Activated CD8-positive, alpha-beta T cell treated with anti-CD3 and anti-CD28 coated beads, Interleukin-2, amount 10 ng/mL, durations not matched to agents 7 days and 5 days (primary cell): Measurements from ENCODE around the gene MCAM. TPM values are rescaled to one million over a fixed set of nuclear protein-coding genes. Genes with fewer than 3 reads are reported as not detected.
A peak's percentile ranks its signal among the peaks of the same experiment; 100 is the strongest.

Source experiments
- ATAC-seq: fragments of 150-1000 bp; cut with Tn5 transposase; one replicate; pipeline ENCODE4 v1.10.0; 2021; ENCODE audit warnings: moderate library complexity
- CTCF ChIA-PET: fragments of 350-600 bp; sonication (Branson Sonifier 250); formaldehyde crosslinking; loops from one replicate; lab custom pipeline; 2021; ENCODE audit warnings: antibody characterized with exemption; lab: Charles Lee
- POLR2A ChIA-PET: fragments of 350-600 bp; sonication (Branson Sonifier 250); formaldehyde crosslinking; loops from one replicate; lab custom pipeline; 2021; ENCODE audit warnings: antibody characterized with exemption; lab: Charles Lee
- DNase-seq: peaks from one replicate; pipeline ENCODE4 v3.0.0-alpha.2; 2020
- H3K27ac Mint-ChIP-seq: one replicate; pipeline ENCODE4 v1.8.0; 2021; ENCODE audit warnings: mild to moderate bottlenecking, mixed read lengths
- H3K27me3 Mint-ChIP-seq: one replicate; pipeline ENCODE4 v1.8.0; 2021; ENCODE audit warnings: low read depth, mixed read lengths
- H3K36me3 Mint-ChIP-seq: one replicate; pipeline ENCODE4 v1.8.0; 2021; ENCODE audit warnings: low read depth, mixed read lengths
- H3K4me1 Mint-ChIP-seq: one replicate; pipeline ENCODE4 v1.8.0; 2021; ENCODE audit warnings: low read depth, mixed read lengths
- H3K4me3 Mint-ChIP-seq: one replicate; pipeline ENCODE4 v1.8.0; 2021; ENCODE audit warnings: mild to moderate bottlenecking, mixed read lengths
- H3K9me3 Mint-ChIP-seq: one replicate; pipeline ENCODE4 v1.8.0; 2022; ENCODE audit warnings: mixed read lengths; ENCODE audit not compliant: insufficient read depth
- total RNA-seq, 2 experiments: library from RNA; stranded (reverse); gene quantifications; one replicate each; pipeline ENCODE4 v1.2.3, GENCODE V29; 2021

Gene MCAM, protein sequence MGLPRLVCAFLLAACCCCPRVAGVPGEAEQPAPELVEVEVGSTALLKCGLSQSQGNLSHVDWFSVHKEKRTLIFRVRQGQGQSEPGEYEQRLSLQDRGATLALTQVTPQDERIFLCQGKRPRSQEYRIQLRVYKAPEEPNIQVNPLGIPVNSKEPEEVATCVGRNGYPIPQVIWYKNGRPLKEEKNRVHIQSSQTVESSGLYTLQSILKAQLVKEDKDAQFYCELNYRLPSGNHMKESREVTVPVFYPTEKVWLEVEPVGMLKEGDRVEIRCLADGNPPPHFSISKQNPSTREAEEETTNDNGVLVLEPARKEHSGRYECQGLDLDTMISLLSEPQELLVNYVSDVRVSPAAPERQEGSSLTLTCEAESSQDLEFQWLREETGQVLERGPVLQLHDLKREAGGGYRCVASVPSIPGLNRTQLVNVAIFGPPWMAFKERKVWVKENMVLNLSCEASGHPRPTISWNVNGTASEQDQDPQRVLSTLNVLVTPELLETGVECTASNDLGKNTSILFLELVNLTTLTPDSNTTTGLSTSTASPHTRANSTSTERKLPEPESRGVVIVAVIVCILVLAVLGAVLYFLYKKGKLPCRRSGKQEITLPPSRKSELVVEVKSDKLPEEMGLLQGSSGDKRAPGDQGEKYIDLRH
- 1 to 10 TPM; 2.9 to 4.4 TPM for total RNA-seq

DNA sequence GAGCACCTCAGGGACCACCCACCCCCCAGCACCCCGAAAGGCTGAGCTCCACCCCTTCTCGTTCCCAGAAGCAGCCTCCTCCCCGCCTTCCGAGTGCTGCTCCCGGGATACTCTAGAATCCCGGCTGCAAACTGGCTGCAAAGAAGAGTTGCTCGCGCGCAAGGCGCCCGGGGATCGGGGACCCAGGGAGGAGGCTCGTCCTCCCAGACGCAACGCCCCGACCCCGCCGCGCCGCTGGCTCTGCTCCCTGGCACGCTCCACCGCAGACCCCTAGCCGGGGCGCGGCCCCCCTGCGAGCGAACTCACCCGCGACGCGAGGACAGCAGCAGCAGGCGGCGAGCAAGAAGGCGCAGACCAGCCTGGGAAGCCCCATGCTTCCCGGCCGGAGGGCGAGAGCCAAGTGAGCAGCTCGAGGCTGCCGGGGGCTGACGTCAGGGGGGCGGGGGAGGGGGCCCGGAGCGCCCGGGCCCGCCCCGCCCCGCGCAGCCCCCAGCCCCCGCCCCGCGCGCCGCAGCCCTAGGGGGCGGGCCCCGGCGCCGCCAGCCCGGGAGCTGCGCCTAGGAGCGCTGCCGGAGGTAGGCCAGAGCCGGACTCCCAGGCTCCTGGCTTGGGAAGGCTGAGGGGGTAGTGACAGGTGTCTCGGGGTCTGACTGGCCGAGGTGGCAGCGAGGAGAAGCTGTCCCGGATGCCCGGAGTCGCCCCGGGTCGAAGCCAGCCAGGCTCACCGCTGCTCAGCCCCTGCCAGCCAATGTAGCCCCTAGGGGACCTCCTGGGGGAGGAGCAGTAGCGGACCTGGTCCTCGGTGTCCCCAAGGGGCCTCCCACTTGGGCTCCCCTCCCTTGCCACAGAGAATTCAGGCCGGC, at the start of gene MCAM:
Gene MCAM, minus strand, starts transcription at position 402 of the 863 bp plus-strand sequence. Its CDS starts 29 bp downstream, at position 373.
- no peak for DNase-seq
- H3K9me3 Mint-ChIP-seq: no peaks in the 10 kb centered on the region
- ChIA-PET CTCF (interaction anchor here (1.0 to 1.6 kb wide), 3 partner anchors 10 to 111 kb away, joined by 3 to 6 read pairs (median 3); partner anchors contain the start of gene CBL), POLR2A (no interaction called here)
- H3K27me3 Mint-ChIP-seq: peaks cover 19% of the 10 kb centered on the region
- H3K36me3 Mint-ChIP-seq: no peaks in the 10 kb centered on the region
- H3K27ac Mint-ChIP-seq: no peak within 1 kb of the TSS
- ATAC-seq: no peak
- peak within 1 kb of the TSS; percentile 50 for H3K4me3 Mint-ChIP-seq
- H3K4me1 Mint-ChIP-seq: peaks cover 42% of the 10 kb centered on the region

DNA sequence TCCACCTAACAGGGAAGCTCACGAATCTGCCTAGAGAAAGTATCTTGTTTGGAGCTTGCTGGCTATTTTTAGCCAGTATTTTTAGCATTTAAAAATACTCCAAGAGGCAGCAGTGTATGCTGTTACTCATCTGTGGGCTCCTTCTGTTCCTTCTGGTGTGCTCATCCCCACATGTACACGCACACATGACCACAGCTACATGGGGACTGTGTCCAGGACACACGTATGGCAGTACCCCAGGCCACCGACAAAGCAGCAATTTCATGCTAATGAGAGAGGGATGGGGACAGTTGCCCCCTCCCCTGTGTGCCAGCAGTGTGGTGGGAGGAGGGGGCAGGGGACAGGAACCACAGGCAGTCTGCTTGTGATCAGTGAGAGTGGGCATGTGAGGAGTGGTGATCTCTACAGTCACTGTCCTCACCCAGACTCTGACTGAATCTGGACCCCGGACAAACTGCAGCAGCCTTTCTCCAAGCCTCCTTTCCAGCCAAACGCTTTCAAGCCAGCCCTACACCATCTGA, 48.2 kb upstream of the MCAM start:
- Mint-ChIP-seq H3K4me1 (peaks cover 3% of the 10 kb centered on the region), H3K9me3 (no peaks in the 10 kb centered on the region), H3K36me3 (no peaks in the 10 kb centered on the region), H3K27me3 (peaks cover 43% of the 10 kb centered on the region), H3K4me3 (no peak overlapping the region), H3K27ac (no peak overlapping the region)
- DNase-seq: no peak
- ChIA-PET CTCF (interaction anchor here (1.1 to 2.2 kb wide), 3 partner anchors 9 to 18 kb away, joined by 4 to 12 read pairs (median 5); no protein-coding TSS in a partner anchor), POLR2A (interaction anchor here (0.7 kb wide), 1 partner anchor 16 kb away, joined by 3 read pairs; the partner anchor contains the start of gene USP2)
- ATAC-seq: no peak

DNA sequence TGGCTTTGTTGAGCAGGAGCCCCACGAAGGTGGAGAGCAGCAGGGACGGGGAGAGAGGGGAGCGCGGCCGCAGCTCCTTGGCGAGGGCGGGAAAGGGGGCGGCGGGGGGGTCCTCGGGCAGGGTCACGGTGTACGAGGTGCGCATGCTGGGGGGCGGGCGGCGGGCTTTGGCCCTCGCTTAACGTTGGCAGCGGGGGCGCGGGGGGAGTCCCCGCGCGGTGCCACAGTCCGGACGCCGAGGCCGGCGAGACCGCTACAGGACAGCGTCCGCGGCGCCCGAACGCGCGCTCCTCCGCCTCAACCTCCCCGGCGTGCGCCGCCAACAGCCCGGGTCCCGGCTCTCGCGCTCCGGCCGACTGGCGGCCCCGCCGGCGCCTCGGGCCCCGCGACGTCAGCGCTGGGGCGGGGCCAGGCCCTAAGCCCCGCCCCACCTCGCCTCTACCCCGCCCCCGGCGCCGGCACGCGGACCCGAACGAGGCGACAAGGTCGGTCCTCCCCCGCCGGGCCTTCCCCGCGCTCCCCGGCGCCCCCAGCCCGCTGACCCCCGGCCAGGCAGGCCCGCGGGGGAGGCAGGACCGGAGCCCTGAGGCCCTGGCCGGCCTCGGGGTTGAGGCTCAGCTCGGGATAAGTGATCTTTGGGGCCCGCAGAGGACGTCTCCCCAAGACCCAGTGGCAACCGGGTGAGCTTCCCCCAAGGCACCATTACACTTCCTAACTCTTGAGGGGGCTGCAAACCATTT, 47.1 kb upstream of the MCAM start:
- peak overlapping the region; percentile 52 for H3K4me3 Mint-ChIP-seq
- peaks cover 9% of the 10 kb centered on the region for H3K4me1 Mint-ChIP-seq
- ChIA-PET POLR2A (interaction anchor here (0.7 kb wide), 1 partner anchor 18 kb away, joined by 3 read pairs; the partner anchor contains the start of gene USP2), CTCF (interaction anchor here (0.7 to 2.2 kb wide), 5 partner anchors 8 to 19 kb away, joined by 3 to 12 read pairs (median 4); no protein-coding TSS in a partner anchor)
- no peaks in the 10 kb centered on the region for H3K9me3 Mint-ChIP-seq
- DNase-seq (peak; percentile 51), ATAC-seq (peak; percentile 91)
- no peaks in the 10 kb centered on the region for H3K36me3 Mint-ChIP-seq
- peaks cover 41% of the 10 kb centered on the region for H3K27me3 Mint-ChIP-seq
- no peak overlapping the region for H3K27ac Mint-ChIP-seq

DNA sequence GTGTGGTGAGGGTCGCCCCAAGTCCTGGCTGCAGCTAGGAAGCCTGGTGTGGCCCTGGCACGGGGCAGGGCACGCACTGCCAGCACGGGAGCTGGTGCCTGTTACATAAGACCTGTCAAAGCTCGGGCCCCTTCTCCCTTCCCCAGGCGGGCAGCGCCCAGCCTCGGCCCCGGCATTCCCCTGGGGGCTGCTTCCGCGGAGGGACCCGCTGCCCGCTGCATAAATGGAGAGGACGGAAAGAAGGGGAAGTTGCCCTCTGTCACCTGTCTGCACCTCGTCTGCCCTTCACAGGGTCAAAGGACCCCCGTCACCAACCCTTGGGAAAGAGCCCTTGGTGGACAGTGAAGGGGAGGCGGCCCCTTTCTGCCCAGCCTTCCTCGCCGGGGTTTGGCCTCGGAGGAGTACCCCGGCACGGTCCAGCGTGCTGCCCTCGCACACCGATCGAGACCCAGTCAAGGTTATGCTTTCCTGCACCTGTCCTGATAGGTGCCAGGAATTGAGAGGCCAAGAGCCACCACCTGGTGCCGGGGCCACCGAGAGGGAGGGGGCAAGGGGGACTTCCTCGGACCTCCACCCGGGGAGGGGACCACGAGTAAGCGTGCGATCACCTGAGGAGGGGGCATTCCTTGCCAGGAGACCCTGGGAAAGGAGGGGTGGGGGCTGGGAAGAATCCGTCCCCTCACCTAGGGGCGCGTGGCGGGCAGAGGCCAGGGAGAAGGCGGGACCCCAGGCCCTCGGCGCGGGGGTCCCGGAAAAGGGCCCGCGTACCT, 46.3 kb upstream of the MCAM start:
- no peak for ATAC-seq
- no peaks in the 10 kb centered on the region for H3K9me3 Mint-ChIP-seq
- no peak for DNase-seq
- POLR2A ChIA-PET: no interaction called here
- peaks cover 41% of the 10 kb centered on the region for H3K27me3 Mint-ChIP-seq
- CTCF ChIA-PET: interaction anchor here (2.2 kb wide), 1 partner anchor 7 kb away, joined by 12 read pairs; no protein-coding TSS in a partner anchor
- no peak overlapping the region for H3K4me3 Mint-ChIP-seq
- H3K4me1 Mint-ChIP-seq: peaks cover 9% of the 10 kb centered on the region
- no peak overlapping the region for H3K27ac Mint-ChIP-seq
- no peaks in the 10 kb centered on the region for H3K36me3 Mint-ChIP-seq

DNA sequence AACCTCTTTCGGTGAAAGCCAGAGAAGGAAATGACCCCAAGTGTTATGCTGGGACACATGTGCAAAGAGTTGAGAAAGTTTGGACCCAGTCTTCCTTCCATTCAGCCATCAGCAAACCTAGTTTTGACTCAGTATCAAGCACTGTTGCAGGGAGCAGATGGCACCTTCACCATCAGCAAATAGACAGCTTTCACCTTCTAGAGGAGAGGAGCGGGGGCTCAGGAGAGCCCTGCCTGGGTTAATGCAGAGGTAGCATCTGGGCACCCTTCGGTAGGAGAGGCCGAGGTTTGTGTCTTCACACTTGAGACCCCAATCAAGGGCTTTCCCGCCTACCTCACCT, 45.8 kb upstream of the MCAM start:
- DNase-seq (no peak), ATAC-seq (no peak)
- Mint-ChIP-seq H3K27me3 (peaks cover 44% of the 10 kb centered on the region), H3K27ac (no peak overlapping the region), H3K4me3 (no peak overlapping the region), H3K36me3 (no peaks in the 10 kb centered on the region), H3K9me3 (no peaks in the 10 kb centered on the region), H3K4me1 (peaks cover 9% of the 10 kb centered on the region)
- ChIA-PET POLR2A (no interaction called here), CTCF (interaction anchor here (1.9 to 2.2 kb wide), 2 partner anchors 11 to 23 kb away, joined by 9 to 10 read pairs; no protein-coding TSS in a partner anchor)

DNA sequence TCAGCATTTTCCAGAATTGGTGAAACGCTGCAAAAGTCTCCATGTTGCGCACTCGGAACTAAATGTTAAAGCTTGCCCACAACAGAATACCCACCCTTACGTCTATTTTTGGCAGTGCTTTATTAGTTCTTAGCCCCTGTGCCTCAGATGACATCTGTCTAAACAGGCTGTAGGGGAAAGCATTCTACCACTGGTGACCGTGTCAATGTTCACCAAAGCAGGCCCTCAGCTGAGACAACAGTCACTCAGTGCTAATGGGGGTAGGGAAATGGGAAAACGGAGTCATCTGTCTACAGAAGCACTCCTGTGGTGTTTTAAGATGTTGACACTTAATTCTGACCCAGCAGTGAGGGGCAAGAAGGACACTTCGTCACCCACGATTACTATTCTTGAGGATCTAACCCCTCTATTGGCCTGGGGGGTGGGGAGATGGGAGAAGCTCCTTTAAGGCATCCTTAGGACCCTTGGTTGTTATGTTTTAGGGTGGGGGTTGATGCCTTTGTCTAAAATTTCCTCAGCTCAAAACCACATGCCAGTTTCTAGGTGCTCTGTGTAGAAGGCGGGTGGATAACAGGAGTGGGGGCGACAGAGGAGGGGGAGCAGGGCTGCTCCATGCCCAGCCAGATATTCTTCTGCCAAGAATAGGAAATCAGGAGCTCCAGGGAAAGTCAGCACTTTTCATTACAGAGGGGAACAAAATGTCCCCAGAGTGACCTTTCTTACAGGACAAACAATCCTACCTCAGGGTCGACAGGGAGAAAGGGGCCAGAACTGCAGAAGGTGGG, 45.2 kb upstream of the MCAM start:
- CTCF ChIA-PET: interaction anchor here (0.8 to 2.2 kb wide), 9 partner anchors 12 to 112 kb away, joined by 3 to 10 read pairs (median 4); partner anchors contain the start of gene USP2
- no peak overlapping the region for H3K4me3 Mint-ChIP-seq

DNA sequence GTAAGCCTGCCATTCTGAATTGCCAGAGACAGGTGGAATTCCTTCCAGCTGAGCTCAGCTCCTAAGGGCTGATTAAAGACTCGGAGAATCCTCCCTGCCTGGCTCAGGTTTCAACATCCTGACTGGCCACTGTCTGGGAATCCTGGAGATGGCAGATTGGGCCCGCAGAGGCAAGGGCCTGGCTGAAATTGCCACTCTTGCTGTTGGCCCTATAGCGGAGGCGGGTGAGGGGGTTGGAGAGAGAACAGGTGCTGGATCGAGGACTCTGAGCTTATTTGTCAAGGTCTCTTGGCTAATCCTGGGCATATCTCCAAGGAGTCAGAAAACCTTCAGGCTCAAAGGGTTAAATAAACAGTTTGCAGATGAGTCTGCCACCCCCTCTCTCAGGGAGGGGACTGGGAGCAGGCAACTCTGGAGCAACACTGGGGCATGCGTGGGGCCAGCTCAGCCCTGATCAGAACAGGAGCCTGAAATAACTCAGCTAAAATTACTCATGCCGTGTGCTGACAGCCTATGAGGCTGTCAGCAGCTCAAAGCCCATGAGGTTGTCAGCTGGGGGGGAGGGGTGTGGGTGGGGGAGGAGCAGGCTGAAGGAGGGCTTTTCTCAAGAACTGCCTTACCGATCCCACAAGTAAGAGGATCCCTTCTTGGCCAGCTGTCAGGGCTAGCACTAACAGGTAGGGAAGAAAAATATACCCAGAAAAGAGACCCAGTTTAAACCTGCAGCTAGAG, 44.3 kb upstream of the MCAM start:
- peaks cover 41% of the 10 kb centered on the region for H3K27me3 Mint-ChIP-seq
- no peaks in the 10 kb centered on the region for H3K9me3 Mint-ChIP-seq
- peaks cover 14% of the 10 kb centered on the region for H3K4me1 Mint-ChIP-seq
- no peaks in the 10 kb centered on the region for H3K36me3 Mint-ChIP-seq
- CTCF ChIA-PET: interaction anchor here (0.8 to 2.2 kb wide), 9 partner anchors 12 to 113 kb away, joined by 3 to 10 read pairs (median 4); partner anchors contain the start of gene USP2
- DNase-seq: no peak
- no peak overlapping the region for H3K27ac Mint-ChIP-seq
- no peak overlapping the region for H3K4me3 Mint-ChIP-seq
- POLR2A ChIA-PET: no interaction called here
- ATAC-seq: no peak

More for the DNA sequence above, 45.2 kb upstream of the MCAM start:
- H3K4me1 Mint-ChIP-seq: peaks cover 9% of the 10 kb centered on the region
- H3K27me3 Mint-ChIP-seq: peaks cover 46% of the 10 kb centered on the region
- no peak overlapping the region for H3K27ac Mint-ChIP-seq
- ATAC-seq (no peak), DNase-seq (no peak)
- no peaks in the 10 kb centered on the region for H3K9me3 Mint-ChIP-seq
- H3K36me3 Mint-ChIP-seq: no peaks in the 10 kb centered on the region
- POLR2A ChIA-PET: no interaction called here

DNA sequence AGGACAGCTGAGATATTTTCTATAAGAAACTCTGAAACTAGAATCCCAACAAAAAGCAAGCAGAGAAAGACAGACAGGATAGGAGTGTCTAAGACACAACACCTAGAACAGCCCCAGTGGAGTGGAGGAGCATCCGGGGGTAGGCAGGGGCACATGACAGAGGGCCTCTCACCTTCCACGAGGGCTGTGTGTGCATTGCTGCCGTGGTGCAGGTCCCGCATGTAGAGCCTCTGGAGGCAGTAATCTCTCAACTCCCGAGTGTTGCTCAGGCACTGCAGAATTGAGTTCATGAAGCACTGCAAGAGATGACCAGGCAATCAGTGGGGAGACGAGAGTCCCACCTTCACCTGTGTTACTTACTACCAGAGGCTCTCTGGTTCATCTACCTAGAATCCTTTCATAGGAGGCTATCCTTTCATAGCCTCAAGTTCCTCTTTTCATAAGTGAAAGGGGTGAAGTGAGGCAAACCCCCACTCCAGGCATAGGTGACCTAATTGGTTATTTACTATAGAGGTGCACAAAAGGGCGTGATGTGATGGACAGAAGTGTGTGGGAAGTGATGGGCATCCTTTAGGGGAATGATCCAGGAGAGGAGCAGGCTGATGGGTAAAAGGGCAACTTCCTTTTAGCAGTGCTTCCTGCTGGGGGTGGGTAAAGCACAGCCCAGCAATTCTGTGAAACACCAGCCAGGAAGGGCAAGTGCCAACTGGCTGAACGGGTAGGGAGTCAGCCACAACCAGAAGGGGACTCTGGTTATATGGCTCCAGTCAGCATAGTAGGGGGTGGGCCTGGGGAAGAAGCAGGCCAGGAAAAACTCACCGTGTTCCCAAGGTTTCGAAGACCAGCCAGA, 42.7 kb upstream of the MCAM start:
- H3K36me3 Mint-ChIP-seq: no peaks in the 10 kb centered on the region
- no peak overlapping the region for H3K4me3 Mint-ChIP-seq

More for the DNA sequence above, 42.7 kb upstream of the MCAM start:
- DNase-seq (no peak), ATAC-seq (no peak)
- H3K27me3 Mint-ChIP-seq: peaks cover 40% of the 10 kb centered on the region
- CTCF ChIA-PET: interaction anchor here (2.4 kb wide), 1 partner anchor 9 kb away, joined by 6 read pairs; no protein-coding TSS in a partner anchor
- peaks cover 16% of the 10 kb centered on the region for H3K4me1 Mint-ChIP-seq
- POLR2A ChIA-PET: no interaction called here
- H3K27ac Mint-ChIP-seq: no peak overlapping the region
- H3K9me3 Mint-ChIP-seq: no peaks in the 10 kb centered on the region
